Renal cortex interstitium (tissue), 11 donors: ENCODE data around the gene FBXO47. TPM values are rescaled to one million over a fixed set of nuclear protein-coding genes. Genes with fewer than 3 reads are reported as not detected.
"Not testable (repeated sequence)": the region's sequence is repeated elsewhere in the genome, so short reads cannot be mapped to it uniquely, and the experiment has no call there.

Source experiments
- DNase-seq, 11 donors: peaks; one replicate each; pipeline ENCODE4 v3.0.0-alpha.2; 2013; ENCODE audit warnings: low read depth in 9 of 11, low spot score in 4 of 11; ENCODE audit errors: extremely low read depth in 1 of 11
- polyA plus RNA-seq, 3 donors: library from polyadenylated mRNA; unstranded; fragments of 120-200 nt; gene quantifications; one replicate each; pipeline ENCODE4 v1.2.1, GENCODE V29; 2013; ENCODE audit not compliant: insufficient read length in 3 of 3

Gene FBXO47
- polyA plus RNA-seq, 3 donors = 0.07 TPM; not detected in 2

- not testable (repeated sequence) for DNase-seq
These were observed 36.4 kb downstream of the FBXO47 start for GRCh38 chr17:38930782-38931181.

- DNase-seq = no peak
These were observed 40.7 kb downstream of the FBXO47 start for GRCh38 chr17:38926293-38927070.

GRCh38 chr17:38925263-38925995 is 41.8 kb downstream of the FBXO47 start, which contains the start of gene LASP1NB:
LASP1NB (plus strand) TSS chr17:38925614.
- peak in 9 of 11 donors; percentile 42 to 76 (median 65) for DNase-seq

- peak in 8 of 11 donors; percentile 41 to 67 (median 54) for DNase-seq
These were observed 44.5 kb downstream of the FBXO47 start for GRCh38 chr17:38922538-38923297.

GRCh38 chr17:38921756-38922411 is 45.3 kb downstream of the FBXO47 start:
- no peak for DNase-seq

- DNase-seq = no peak
These were observed 46.6 kb downstream of the FBXO47 start for GRCh38 chr17:38920374-38921291.

GRCh38 chr17:38919316-38920078 is 47.7 kb downstream of the FBXO47 start:
- no peak for DNase-seq

- DNase-seq = no peak
These were observed 48.3 kb downstream of the FBXO47 start for GRCh38 chr17:38918916-38919315.

- DNase-seq = no peak
These were observed 48.9 kb downstream of the FBXO47 start for GRCh38 chr17:38918129-38918913.

GRCh38 chr17:38917259-38917658 is 49.9 kb downstream of the FBXO47 start:
- no peak for DNase-seq

- DNase-seq = no peak
These were observed 50.4 kb downstream of the FBXO47 start for GRCh38 chr17:38916771-38917170.

GRCh38 chr17:38915639-38915995 is 51.6 kb downstream of the FBXO47 start:
- DNase-seq = no peak

GRCh38 chr17:38914741-38915638 is 52.2 kb downstream of the FBXO47 start:
- no peak for DNase-seq

GRCh38 chr17:38912221-38912813 is 54.9 kb downstream of the FBXO47 start:
- DNase-seq = no peak

GRCh38 chr17:38911731-38912081 is 55.5 kb downstream of the FBXO47 start:
- not testable (repeated sequence) for DNase-seq
